ENCODE results near the gene FUS.

Gene FUS

GRCh38 chr16:31131416-31131815 is 48.5 kb upstream of the FUS start:
- no peak for DNase-seq (ENCODE audit: low read depth in 1 of 2, low spot score in 1 of 2)
- Histone ChIP-seq H3K4me3 (replicated peaks; ENCODE audit: insufficient read depth, low read length) (no peak overlapping the region), H3K27me3 (ENCODE audit: insufficient read depth, poor library complexity, severe bottlenecking) (no peaks in the 10 kb centered on the region), H3K27ac (replicated peaks) (0 out of 2 replicates have a peak overlapping the region, but pooled peaks have one; percentile 13)
- TF ChIP-seq SPI1 (IDR thresholded peaks at IDR 0.05; ENCODE audit: borderline replicate concordance, low read depth) (no peak), GABPA (IDR thresholded peaks at IDR 0.05; ENCODE audit: low read depth) (no peak), CTCF (IDR thresholded peaks at IDR 0.05; ENCODE audit: insufficient read depth, low read length) (no peak), REST (IDR thresholded peaks at IDR 0.05; ENCODE audit: insufficient replicate concordance, low read depth) (no peak), POLR2AphosphoS5 (IDR thresholded peaks at IDR 0.05; ENCODE audit: low read depth) (no peak)

DNA sequence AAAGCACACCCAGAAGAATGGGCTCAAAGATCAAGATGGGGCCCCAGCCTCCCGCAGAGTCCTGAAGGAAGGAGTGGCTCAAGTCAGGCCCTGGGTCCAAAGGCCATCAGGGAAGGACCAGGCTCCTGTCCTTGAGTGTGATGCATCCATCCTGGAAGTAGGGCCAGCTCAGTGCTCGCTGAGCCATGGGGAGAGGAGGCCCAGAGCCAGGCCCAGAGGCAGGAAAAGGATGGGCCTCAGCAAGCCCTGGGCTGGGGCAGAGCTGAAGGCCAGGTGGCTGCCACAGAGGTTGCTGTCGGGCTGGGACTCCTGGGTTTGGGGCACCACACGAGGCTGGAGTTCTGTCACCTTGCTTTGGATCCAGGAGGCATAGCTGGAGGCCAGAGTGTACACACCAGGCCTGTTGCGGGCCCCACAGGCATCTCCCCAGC is 48.1 kb upstream of the FUS start:
- TF ChIP-seq SPI1 (IDR thresholded peaks at IDR 0.05; ENCODE audit: borderline replicate concordance, low read depth) (no peak), CTCF (IDR thresholded peaks at IDR 0.05; ENCODE audit: insufficient read depth, low read length) (no peak), REST (IDR thresholded peaks at IDR 0.05; ENCODE audit: insufficient replicate concordance, low read depth) (no peak), GABPA (IDR thresholded peaks at IDR 0.05; ENCODE audit: low read depth) (no peak), POLR2AphosphoS5 (IDR thresholded peaks at IDR 0.05; ENCODE audit: low read depth) (no peak)
- Histone ChIP-seq H3K4me3 (replicated peaks; ENCODE audit: insufficient read depth, low read length) (no peak overlapping the region), H3K27me3 (ENCODE audit: insufficient read depth, poor library complexity, severe bottlenecking) (no peaks in the 10 kb centered on the region), H3K27ac (replicated peaks) (no peak overlapping the region)
- no peak for DNase-seq (ENCODE audit: low read depth in 1 of 2, low spot score in 1 of 2)

DNA sequence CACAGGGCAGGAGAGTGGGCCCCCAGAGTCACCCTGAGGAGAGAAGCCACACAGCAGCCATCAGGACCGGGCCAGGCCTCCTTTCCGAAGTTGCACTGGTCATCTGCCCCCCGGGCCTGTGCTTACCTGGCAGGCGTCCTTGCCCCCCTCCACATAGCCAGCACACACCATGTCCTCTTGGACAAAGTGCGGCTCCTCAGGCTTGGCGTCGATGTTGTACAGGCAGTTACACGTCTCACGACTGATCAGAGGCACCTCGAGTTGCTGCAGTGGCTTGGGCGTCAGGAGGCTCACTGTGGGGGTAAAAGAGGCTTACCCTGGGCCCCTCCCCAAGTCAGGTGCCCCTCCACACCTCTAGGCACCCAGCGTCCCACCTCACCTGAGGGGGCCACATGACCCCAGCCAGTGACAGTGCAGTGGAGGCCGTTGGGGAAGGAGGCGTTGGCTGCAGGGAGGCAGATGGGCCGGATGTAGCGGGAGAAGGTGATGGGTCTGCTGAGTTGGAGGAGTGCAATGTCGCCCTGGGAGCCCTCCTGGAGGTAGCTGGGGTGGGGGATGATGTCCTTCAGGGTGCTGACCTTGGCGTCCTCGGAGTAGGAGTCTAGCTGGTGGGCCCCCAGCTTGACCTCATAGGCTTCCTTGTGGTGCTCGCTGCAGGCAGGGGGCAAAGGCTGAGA is 47.5 kb upstream of the FUS start:
- Histone ChIP-seq H3K4me3 (replicated peaks; ENCODE audit: insufficient read depth, low read length) (no peak overlapping the region), H3K27me3 (ENCODE audit: insufficient read depth, poor library complexity, severe bottlenecking) (no peaks in the 10 kb centered on the region), H3K27ac (replicated peaks) (no peak overlapping the region)
- DNase-seq (ENCODE audit: low read depth in 1 of 2, low spot score in 1 of 2): no peak
- TF ChIP-seq POLR2AphosphoS5 (IDR thresholded peaks at IDR 0.05; ENCODE audit: low read depth) (0 out of 2 replicates have a peak, but pooled peaks have one; percentile 26), CTCF (IDR thresholded peaks at IDR 0.05; ENCODE audit: insufficient read depth, low read length) (no peak), SPI1 (IDR thresholded peaks at IDR 0.05; ENCODE audit: borderline replicate concordance, low read depth) (no peak), GABPA (IDR thresholded peaks at IDR 0.05; ENCODE audit: low read depth) (no peak), REST (IDR thresholded peaks at IDR 0.05; ENCODE audit: insufficient replicate concordance, low read depth) (no peak)
